ENCODE data around the gene GKN2. TPM values are rescaled to one million over a fixed set of nuclear protein-coding genes. Genes with fewer than 3 reads are reported as not detected.

GKN2 gene
- total and polyA plus RNA-seq, 2 of the 13 experiments (the other 11 are each of a cell fraction or from before 2014, with no cell fraction given), result not detected

GRCh38 chr2:68977453-68977852 is 24.8 kb upstream of the GKN2 start:
- no peak for TF ChIP-seq ATF7-NPFF (CRISPR knock-in tag; IDR thresholded peaks at IDR 0.05; ENCODE audit: low read depth)
- TF ChIP-seq RBFOX2 (IDR thresholded peaks at IDR 0.05; ENCODE audit: low read depth, low read length), result no peak
- TF ChIP-seq ZNF543 (CRISPR knock-in tag; IDR thresholded peaks at IDR 0.05), result no peak
- TF ChIP-seq MIER2 (CRISPR knock-in tag; IDR thresholded peaks at IDR 0.05), result no peak
- TF ChIP-seq ZNF792 (CRISPR knock-in tag; IDR thresholded peaks at IDR 0.05), result no peak
- no peak for TF ChIP-seq GPN1 (CRISPR knock-in tag; IDR thresholded peaks at IDR 0.05; ENCODE audit: borderline replicate concordance)
- TF ChIP-seq HES4 (CRISPR knock-in tag; IDR thresholded peaks at IDR 0.05; ENCODE audit: borderline replicate concordance), result no peak
- TF ChIP-seq PHF8 (CRISPR knock-in tag; IDR thresholded peaks at IDR 0.05), result no peak
- TF ChIP-seq CCAR2 (optimal IDR thresholded peaks at IDR 0.05; ENCODE audit: low read depth, low read length), result no peak
- no peak for TF ChIP-seq ATRX (CRISPR knock-in tag; IDR thresholded peaks at IDR 0.05; ENCODE audit: borderline replicate concordance)
- no peak for TF ChIP-seq ZKSCAN5 (CRISPR knock-in tag; IDR thresholded peaks at IDR 0.05)
- no peak for TF ChIP-seq POGK (CRISPR knock-in tag; conservative IDR thresholded peaks at IDR 0.05)
- no peak for TF ChIP-seq CBX2 (IDR thresholded peaks at IDR 0.05; ENCODE audit: low read depth, low read length)
- no peak for TF ChIP-seq CBX2 (CRISPR knock-in tag; IDR thresholded peaks at IDR 0.05; ENCODE audit: low read depth)
- TF ChIP-seq ZKSCAN1 (IDR thresholded peaks at IDR 0.05; ENCODE audit: low read length), result no peak
- no peak for TF ChIP-seq ZNF710 (CRISPR knock-in tag; IDR thresholded peaks at IDR 0.05; ENCODE audit: borderline replicate concordance)
- TF ChIP-seq ZNF264 (CRISPR knock-in tag; IDR thresholded peaks at IDR 0.05), result no peak
- no peak for TF ChIP-seq ZBTB33 (CRISPR knock-in tag; IDR thresholded peaks at IDR 0.05)
- TF ChIP-seq ZNF30 (CRISPR knock-in tag; IDR thresholded peaks at IDR 0.05), result no peak
- intact Hi-C loops (cut with micrococcal nuclease; ENCODE audit: unreplicated experiment), result no loop called here
- WGBS (ENCODE audit: low lambda C conversion rate), result under 1% methylated on average over 4 of the region's 4 CpGs
- Histone ChIP-seq H2AFZ (ENCODE audit: low read length) (no peak overlapping the region), H3K27me3 (ENCODE audit: control insufficient read depth in 1 of 2, insufficient read depth in 2 of 2, low read length in 2 of 2) (peaks cover 0 to 28% of the 10 kb centered on the region in 2 experiments; a peak in 3 of 5 replicates), H3K4me1 (ENCODE audit: insufficient read depth, low read length) (no peaks in the 10 kb centered on the region), H3K4me2 (ENCODE audit: low read depth, low read length) (no peak overlapping the region), H4K20me1 (ENCODE audit: insufficient read depth, low read length) (no peaks in the 10 kb centered on the region), H3K9me3 (ENCODE audit: low read length) (no peaks in the 10 kb centered on the region), H3K79me2 (ENCODE audit: insufficient read depth, low read length) (no peaks in the 10 kb centered on the region), H3K36me3 (replicated peaks in 1 of 2; ENCODE audit: control insufficient read depth in 1 of 2, insufficient read depth in 2 of 2, low read length in 2 of 2) (no peaks in the 10 kb centered on the region), H3K4me3 (replicated peaks in 1 of 3; ENCODE audit: insufficient read depth in 1 of 3, low read depth in 2 of 3, low read length in 3 of 3) (no peak overlapping the region), H3K27ac (ENCODE audit: extremely low read length, insufficient read depth, low read length) (no peak overlapping the region), H3K9ac (ENCODE audit: insufficient read depth, low read depth, low read length) (no peak overlapping the region)
- DNase-seq (ENCODE audit: low spot score) (no peak), FAIRE-seq (peak; percentile 21), ATAC-seq (no peak)
- POLR2A ChIA-PET, result no interaction called here
- CTCF ChIA-PET (ENCODE audit: low intra/inter-chr PET ratio, low total read pairs), result no interaction called here
- BruUV-seq (replicated peaks), result no TSS peak
- in situ Hi-C loops (cut with HindIII; ENCODE audit: extremely low pct_ligation_motif_present, low pct_unique_long_range_greater_than_20kb), result no loop called here
